Gastrocnemius medialis (tissue), 4 donors: ENCODE data around the gene COX5B. TPM values are rescaled to one million over a fixed set of nuclear protein-coding genes. Genes with fewer than 3 reads are reported as not detected.
"Not testable (repeated sequence)": the region's sequence is repeated elsewhere in the genome, so short reads cannot be mapped to it uniquely, and the experiment has no call there.

Source experiments
- ATAC-seq, 2 donors: fragments of 150-250 bp; one replicate each; pipeline ENCODE4 v1.9.1; 2016
- DNase-seq, 2 donors: peaks; one replicate each; pipeline ENCODE4 v3.0.0-alpha.2; 2019
- H3K27ac ChIP-seq, 4 donors: fragments of 200-600 bp; sonication (generic); 1 replicate in 1 of 4; 2 replicates in 3 of 4; pipeline ENCODE4 v1.5.1; 2016 to 2018; ENCODE audit warnings: mild to moderate bottlenecking in 2 of 4, moderate library complexity in 1 of 4
- H3K27me3 ChIP-seq, 3 donors: fragments of 200-600 bp; sonication (generic) in 2 of 3; 1 replicate in 1 of 3; 2 replicates in 2 of 3; pipeline versions ENCODE4 v1.5.1 to v1.6.0; 2016 to 2019; ENCODE audit warnings: mild to moderate bottlenecking in 1 of 3, moderate library complexity in 1 of 3
- H3K36me3 ChIP-seq, 2 donors: fragments of 200-600 bp; sonication (generic) in 1 of 2; one replicate each; pipeline ENCODE4 v1.5.1; 2017 to 2018
- H3K4me1 ChIP-seq, 2 donors: fragments of 200-600 bp; sonication (generic) in 1 of 2; one replicate each; pipeline ENCODE4 v1.5.1; 2016 to 2017; ENCODE audit warnings: mild to moderate bottlenecking in 2 of 2
- H3K4me3 ChIP-seq, 4 donors: fragments of 200-600 bp; sonication (generic) in 3 of 4; 1 replicate in 1 of 4; 2 replicates in 3 of 4; pipeline ENCODE4 v1.5.1; 2016 to 2019; ENCODE audit warnings: mild to moderate bottlenecking in 2 of 4
- H3K9me3 ChIP-seq, 3 donors: fragments of 200-600 bp; sonication (generic) in 2 of 3; 1 replicate in 1 of 3; 2 replicates in 2 of 3; pipeline ENCODE4 v1.5.1; 2016 to 2019
- POLR2A ChIP-seq, 2 donors: fragments of 450-650 bp; IDR thresholded peaks; one replicate each; pipeline ENCODE4 v1.6.1; 2017; ENCODE audit warnings: antibody characterized with exemption in 2 of 2, mild to moderate bottlenecking in 2 of 2, moderate library complexity in 2 of 2
- in situ Hi-C, 4 donors: fragments of 200-750 bp; cut with MboI; loops; one replicate each; pipeline versions ENCODE4 v1.15.0 to v1.8.0; 2017; ENCODE audit warnings: low sequenced_read_pairs in 4 of 4
- intact Hi-C: fragments of 100-400 bp; cut with DNase I; formaldehyde crosslinking; loops from one replicate; pipeline ENCODE4 v1.15.1; 2023; ENCODE audit warnings: low total_unique reads
- total RNA-seq, 4 donors: library from RNA; depleted of rRNA; stranded (reverse); fragments of >200 nt; gene quantifications; one replicate each; pipeline versions ENCODE4 v1.1.0 to v1.2.3, GENCODE V29; 2016
- TF ChIP-seq, protein P1 (sequence below), 5 experiments: fragments of 450-650 bp in 3 of 5; fragments of 200-600 bp in 2 of 5; sonication (generic) in 2 of 5; IDR thresholded peaks in 4 of 5; conservative IDR thresholded peaks in 1 of 5; 1 replicate in 4 of 5; 2 replicates in 1 of 5; pipeline ENCODE4 v1.5.1; 2016 to 2019; ENCODE audit warnings: antibody characterized with exemption in 5 of 5, mild to moderate bottlenecking in 3 of 5, moderate library complexity in 3 of 5

Gene COX5B
- total RNA-seq, 4 donors from 2014 or later = 742 to 1,417 (median 1,247) TPM

DNA sequence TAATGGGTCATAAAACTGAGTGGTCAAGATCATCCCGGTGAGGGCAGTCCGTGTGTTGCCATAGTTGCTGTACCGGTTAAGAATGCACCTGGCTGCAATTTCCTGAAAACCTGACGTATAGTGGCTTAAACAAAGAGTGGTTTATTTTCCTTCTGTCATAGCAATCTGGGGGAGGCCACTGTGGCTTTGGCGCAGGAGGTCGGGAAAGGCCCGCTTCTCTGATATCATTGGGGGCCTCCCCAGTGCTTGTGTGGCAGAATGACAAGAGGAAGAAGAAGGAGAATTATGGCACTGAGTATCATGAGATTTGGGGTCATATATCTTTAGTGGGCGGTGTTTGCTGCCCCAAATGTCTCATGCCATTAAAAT, 28.0 kb downstream of the COX5B start:
- Histone ChIP-seq H3K4me1 (no peaks in the 10 kb centered on the region), H3K36me3 (peaks cover 0 to 9% of the 10 kb centered on the region in 2 donors), H3K4me3 (no peak overlapping the region), H3K27ac (no peak overlapping the region), H3K9me3 (no peaks in the 10 kb centered on the region), H3K27me3 (no peaks in the 10 kb centered on the region)
- TF ChIP-seq, protein P1, sequence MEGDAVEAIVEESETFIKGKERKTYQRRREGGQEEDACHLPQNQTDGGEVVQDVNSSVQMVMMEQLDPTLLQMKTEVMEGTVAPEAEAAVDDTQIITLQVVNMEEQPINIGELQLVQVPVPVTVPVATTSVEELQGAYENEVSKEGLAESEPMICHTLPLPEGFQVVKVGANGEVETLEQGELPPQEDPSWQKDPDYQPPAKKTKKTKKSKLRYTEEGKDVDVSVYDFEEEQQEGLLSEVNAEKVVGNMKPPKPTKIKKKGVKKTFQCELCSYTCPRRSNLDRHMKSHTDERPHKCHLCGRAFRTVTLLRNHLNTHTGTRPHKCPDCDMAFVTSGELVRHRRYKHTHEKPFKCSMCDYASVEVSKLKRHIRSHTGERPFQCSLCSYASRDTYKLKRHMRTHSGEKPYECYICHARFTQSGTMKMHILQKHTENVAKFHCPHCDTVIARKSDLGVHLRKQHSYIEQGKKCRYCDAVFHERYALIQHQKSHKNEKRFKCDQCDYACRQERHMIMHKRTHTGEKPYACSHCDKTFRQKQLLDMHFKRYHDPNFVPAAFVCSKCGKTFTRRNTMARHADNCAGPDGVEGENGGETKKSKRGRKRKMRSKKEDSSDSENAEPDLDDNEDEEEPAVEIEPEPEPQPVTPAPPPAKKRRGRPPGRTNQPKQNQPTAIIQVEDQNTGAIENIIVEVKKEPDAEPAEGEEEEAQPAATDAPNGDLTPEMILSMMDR (IDR thresholded peaks at IDR 0.05 in 4 of 5, conservative IDR thresholded peaks at IDR 0.05 in 1 of 5) = no peak
- no peak for TF ChIP-seq POLR2A (IDR thresholded peaks at IDR 0.05)
- intact Hi-C loops (no loop called here), in situ Hi-C loops (loop anchor here in 2 of 4 donors (10.0 to 25.0 kb wide), 2 partner anchors 1137 to 1609 kb away; partner anchors contain the start of gene ARID5A (in 1 of the 2))
- no peak for ATAC-seq
- no peak for DNase-seq

DNA sequence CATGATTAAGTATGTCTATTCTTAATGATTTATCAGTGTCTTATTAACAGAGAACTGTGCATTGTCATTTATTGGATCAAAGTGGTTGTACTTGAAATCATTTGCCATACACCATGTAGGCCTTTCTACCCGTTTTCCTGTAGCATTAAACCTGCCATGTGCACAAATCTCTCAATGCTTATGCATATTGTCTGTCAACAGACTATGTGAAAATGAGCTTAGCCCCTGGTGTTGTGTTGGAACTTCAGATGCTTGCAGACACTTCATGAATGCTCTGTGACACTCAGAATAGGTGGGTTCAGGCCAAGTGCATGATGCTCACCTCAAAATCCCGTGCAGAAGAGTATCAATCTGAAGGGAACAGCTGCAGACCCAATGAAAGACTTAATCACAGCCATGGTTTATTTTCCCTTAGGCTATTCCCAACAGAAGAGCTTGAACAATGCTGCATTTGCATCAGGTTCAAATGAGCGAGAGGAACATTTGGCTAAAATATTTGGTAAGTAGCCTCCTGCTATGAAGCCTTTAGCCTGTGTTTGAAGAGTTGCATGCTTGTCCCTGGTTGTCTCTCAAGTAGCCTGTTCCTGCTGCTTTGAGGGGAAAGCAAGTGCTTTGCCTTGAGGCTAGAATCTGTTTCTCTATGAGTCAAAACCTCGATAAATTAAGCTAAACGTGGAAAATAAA, 29.7 kb downstream of the COX5B start:
- in situ Hi-C loops = loop anchor here in 2 of 4 donors (10.0 to 25.0 kb wide), 2 partner anchors 1611 to 1613 kb away; no protein-coding TSS in a partner anchor

DNA sequence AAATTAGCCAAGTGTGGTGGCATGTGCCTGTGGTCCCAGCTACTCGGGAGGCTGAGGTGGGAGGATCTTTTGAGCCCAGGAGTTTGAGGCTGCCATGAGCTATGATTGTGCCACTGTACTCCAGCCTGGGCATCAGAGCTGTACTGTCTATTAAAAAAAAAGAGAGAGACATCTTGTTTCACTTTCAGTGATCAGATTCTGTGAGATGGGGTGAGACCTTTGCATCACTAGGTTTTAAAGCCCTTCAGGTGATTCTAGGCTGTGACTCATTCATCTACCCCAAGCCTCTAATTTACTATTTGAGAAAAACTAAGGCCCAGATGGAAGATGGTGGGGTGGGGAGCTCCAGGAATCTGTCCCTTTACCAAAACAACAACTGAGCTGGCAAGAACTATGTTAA, 30.8 kb downstream of the COX5B start:
- no peak overlapping the region for H3K27ac ChIP-seq
- H3K4me1 ChIP-seq = no peaks in the 10 kb centered on the region
- intact Hi-C loops (no loop called here), in situ Hi-C loops (loop anchor here in 2 of 4 donors (10.0 to 25.0 kb wide), 2 partner anchors 1612 to 1614 kb away; no protein-coding TSS in a partner anchor)
- no peaks in the 10 kb centered on the region for H3K9me3 ChIP-seq
- ATAC-seq (no peak), DNase-seq (no peak)
- peaks cover 0 to 9% of the 10 kb centered on the region in 2 donors for H3K36me3 ChIP-seq
- no peak for TF ChIP-seq POLR2A (IDR thresholded peaks at IDR 0.05)
- no peaks in the 10 kb centered on the region for H3K27me3 ChIP-seq
- H3K4me3 ChIP-seq = no peak overlapping the region

More for the DNA sequence above, 29.7 kb downstream of the COX5B start:
- Histone ChIP-seq H3K27me3 (no peaks in the 10 kb centered on the region), H3K9me3 (no peaks in the 10 kb centered on the region), H3K4me1 (no peaks in the 10 kb centered on the region), H3K36me3 (peaks cover 0 to 9% of the 10 kb centered on the region in 2 donors), H3K27ac (no peak overlapping the region), H3K4me3 (no peak overlapping the region)
- DNase-seq = no peak
- TF ChIP-seq, protein P1 (IDR thresholded peaks at IDR 0.05 in 4 of 5, conservative IDR thresholded peaks at IDR 0.05 in 1 of 5) = no peak
- no peak for TF ChIP-seq POLR2A (IDR thresholded peaks at IDR 0.05)
- no peak for ATAC-seq
- intact Hi-C loops = no loop called here

DNA sequence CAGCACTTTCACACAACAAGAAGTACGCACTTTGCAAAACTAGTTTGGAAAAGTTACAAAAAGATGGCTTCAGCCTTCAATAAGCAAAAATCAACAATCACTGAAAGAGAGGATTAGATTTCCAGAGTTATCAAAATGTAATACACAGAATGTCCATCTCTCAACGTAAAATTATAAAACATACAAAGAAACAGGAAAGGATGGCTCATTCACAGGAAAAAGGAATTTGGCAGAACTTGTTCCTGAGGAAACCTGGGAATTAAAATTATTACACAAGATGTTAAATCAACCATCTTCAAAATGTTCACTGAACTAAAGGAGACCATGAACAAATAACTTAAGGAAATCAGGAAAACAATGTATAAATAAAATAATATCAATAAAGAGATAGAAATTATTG, 31.6 kb downstream of the COX5B start:
- Histone ChIP-seq H3K27me3 (no peaks in the 10 kb centered on the region), H3K4me1 (no peaks in the 10 kb centered on the region), H3K36me3 (peaks cover 0 to 9% of the 10 kb centered on the region in 2 donors), H3K9me3 (no peaks in the 10 kb centered on the region), H3K4me3 (no peak overlapping the region), H3K27ac (no peak overlapping the region)
- ATAC-seq = no peak
- TF ChIP-seq, protein P1 (IDR thresholded peaks at IDR 0.05 in 4 of 5, conservative IDR thresholded peaks at IDR 0.05 in 1 of 5) = no peak
- TF ChIP-seq POLR2A (IDR thresholded peaks at IDR 0.05) = no peak
- DNase-seq = no peak
- intact Hi-C loops (no loop called here), in situ Hi-C loops (loop anchor here in 2 of 4 donors (10.0 to 25.0 kb wide), 2 partner anchors 1613 to 1615 kb away; no protein-coding TSS in a partner anchor)

DNA sequence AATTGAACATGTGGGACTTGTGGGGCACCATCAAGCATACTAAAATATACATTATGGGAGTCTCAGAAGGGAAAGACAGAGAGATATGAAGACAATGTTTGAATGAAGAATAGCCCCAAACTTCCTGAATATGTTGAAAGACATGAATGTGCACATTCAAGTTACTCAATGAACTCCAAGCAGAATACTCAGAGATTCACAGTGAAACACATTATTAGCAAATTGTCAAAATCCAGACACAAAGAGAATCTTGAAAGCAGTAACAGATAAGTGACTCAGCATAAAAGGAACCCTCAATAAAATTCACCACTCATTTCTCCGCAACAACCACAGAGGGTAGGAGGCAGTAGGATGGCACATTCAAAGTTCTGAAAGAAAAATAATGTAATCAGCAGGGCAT, 32.4 kb downstream of the COX5B start:
- peaks cover 0 to 9% of the 10 kb centered on the region in 2 donors for H3K36me3 ChIP-seq
- no peak for DNase-seq
- H3K27me3 ChIP-seq = no peaks in the 10 kb centered on the region
- no peak overlapping the region for H3K4me3 ChIP-seq
- in situ Hi-C loops (loop anchor here in 2 of 4 donors (10.0 to 25.0 kb wide), 2 partner anchors 1613 to 1616 kb away; no protein-coding TSS in a partner anchor), intact Hi-C loops (no loop called here)
- no peak for ATAC-seq
- no peak overlapping the region for H3K27ac ChIP-seq
- H3K9me3 ChIP-seq = no peaks in the 10 kb centered on the region
- H3K4me1 ChIP-seq = no peaks in the 10 kb centered on the region
- TF ChIP-seq, protein P1 (IDR thresholded peaks at IDR 0.05 in 4 of 5, conservative IDR thresholded peaks at IDR 0.05 in 1 of 5) = no peak
- no peak for TF ChIP-seq POLR2A (IDR thresholded peaks at IDR 0.05)

DNA sequence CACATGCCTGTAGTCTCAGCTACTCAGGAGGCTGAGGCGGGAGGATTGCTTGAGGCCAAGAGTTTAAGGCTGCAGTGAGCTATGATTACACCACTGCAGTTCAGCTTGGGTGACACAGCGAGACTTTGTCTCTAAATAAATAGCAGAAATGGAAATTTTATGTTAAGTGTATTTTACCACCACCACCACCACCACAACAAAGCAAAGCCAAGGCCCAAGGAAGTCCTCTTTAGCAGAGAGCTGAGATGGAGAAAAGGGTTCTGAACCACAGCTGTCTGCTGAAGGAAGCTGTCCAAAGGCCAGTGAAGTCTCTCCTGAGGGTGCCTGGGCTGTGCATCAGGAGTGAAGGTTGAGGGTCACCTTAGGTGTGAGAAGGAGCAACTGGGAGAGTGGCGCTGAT, 41.4 kb downstream of the COX5B start:
- DNase-seq, H3K36me3 ChIP-seq, H3K4me3 ChIP-seq, H3K9me3 ChIP-seq, H3K27me3 ChIP-seq, ATAC-seq, H3K27ac ChIP-seq, H3K4me1 ChIP-seq, intact Hi-C loops: not testable (repeated sequence)
- in situ Hi-C loops = loop anchor here in 1 of 4 donors (25.0 kb wide), 1 partner anchor 1625 kb away; no protein-coding TSS in a partner anchor
